ENCODE results near the gene NSRP1. TPM values are rescaled to one million over a fixed set of nuclear protein-coding genes. Genes with fewer than 3 reads are reported as not detected.
"Not testable (repeated sequence)": the region's sequence is repeated elsewhere in the genome, so short reads cannot be mapped to it uniquely, and the experiment has no call there.

NSRP1 gene
- polyA plus RNA-seq, 1 experiment = 6.9 TPM

DNA sequence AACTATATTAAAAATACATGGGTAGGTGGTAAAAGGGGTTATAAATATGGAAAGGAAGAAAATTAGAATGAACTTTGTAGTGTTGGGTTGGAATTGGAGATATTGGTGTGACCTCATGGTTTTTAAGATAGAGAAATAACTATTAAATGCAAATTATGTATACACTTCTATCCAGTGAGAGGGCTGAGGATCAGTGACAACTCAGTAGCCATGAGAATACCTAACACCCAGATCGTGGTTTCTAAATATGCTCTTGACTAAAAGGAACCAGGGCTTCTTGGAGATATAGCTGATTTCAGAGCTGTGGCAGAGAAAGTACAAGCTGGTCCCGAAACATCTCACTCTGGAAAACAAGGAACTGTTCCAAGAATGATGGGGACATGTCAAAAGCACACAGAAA is 74.5 kb downstream of the NSRP1 start:
- H3K27me3 ChIP-seq (ENCODE audit: control insufficient read depth, insufficient read depth, low read length) = no peaks in the 10 kb centered on the region
- H3K4me3 ChIP-seq (ENCODE audit: low read depth, low read length) = no peak overlapping the region
- no peaks in the 10 kb centered on the region for H3K36me3 ChIP-seq (ENCODE audit: control insufficient read depth, insufficient read depth, low read length)
- POLR2A ChIA-PET = no interaction called here
- CTCF ChIA-PET = interaction anchor here (0.8 to 1.4 kb wide), 2 partner anchors 15 to 65 kb away, joined by 3 to 4 read pairs; no protein-coding TSS in a partner anchor
- DNase-seq (ENCODE audit: low read depth) = no peak
- TF ChIP-seq, protein P1, sequence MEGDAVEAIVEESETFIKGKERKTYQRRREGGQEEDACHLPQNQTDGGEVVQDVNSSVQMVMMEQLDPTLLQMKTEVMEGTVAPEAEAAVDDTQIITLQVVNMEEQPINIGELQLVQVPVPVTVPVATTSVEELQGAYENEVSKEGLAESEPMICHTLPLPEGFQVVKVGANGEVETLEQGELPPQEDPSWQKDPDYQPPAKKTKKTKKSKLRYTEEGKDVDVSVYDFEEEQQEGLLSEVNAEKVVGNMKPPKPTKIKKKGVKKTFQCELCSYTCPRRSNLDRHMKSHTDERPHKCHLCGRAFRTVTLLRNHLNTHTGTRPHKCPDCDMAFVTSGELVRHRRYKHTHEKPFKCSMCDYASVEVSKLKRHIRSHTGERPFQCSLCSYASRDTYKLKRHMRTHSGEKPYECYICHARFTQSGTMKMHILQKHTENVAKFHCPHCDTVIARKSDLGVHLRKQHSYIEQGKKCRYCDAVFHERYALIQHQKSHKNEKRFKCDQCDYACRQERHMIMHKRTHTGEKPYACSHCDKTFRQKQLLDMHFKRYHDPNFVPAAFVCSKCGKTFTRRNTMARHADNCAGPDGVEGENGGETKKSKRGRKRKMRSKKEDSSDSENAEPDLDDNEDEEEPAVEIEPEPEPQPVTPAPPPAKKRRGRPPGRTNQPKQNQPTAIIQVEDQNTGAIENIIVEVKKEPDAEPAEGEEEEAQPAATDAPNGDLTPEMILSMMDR (IDR thresholded peaks at IDR 0.05; ENCODE audit: insufficient read depth, low read depth, low read length) = no peak

DNA sequence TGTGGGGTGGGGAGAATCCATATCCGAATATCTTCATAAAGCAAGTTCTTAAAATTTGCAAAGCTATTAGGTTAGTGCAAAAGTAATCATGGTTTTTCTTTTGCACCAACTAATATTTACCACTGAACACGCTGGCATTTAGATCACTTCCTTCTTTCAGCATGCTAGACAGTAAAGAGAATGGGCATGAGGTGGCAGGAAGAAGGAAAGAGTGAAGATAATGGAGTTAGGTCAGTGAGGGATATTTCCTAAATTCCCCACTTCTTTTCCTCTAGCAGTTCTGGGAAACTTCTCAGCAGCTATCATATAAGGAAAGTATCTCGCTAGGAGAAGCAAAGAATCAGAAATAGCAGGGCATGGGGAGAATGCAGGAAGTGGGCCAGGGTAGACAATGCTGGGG is 79.9 kb downstream of the NSRP1 start:
- Histone ChIP-seq H3K4me3 (ENCODE audit: low read depth, low read length) (no peak overlapping the region), H3K36me3 (ENCODE audit: control insufficient read depth, insufficient read depth, low read length) (no peaks in the 10 kb centered on the region), H3K27me3 (ENCODE audit: control insufficient read depth, insufficient read depth, low read length) (no peaks in the 10 kb centered on the region)
- POLR2A ChIA-PET = no interaction called here
- CTCF ChIA-PET = no interaction called here
- no peak for DNase-seq (ENCODE audit: low read depth)
- TF ChIP-seq, protein P1 (IDR thresholded peaks at IDR 0.05; ENCODE audit: insufficient read depth, low read depth, low read length) = no peak

DNA sequence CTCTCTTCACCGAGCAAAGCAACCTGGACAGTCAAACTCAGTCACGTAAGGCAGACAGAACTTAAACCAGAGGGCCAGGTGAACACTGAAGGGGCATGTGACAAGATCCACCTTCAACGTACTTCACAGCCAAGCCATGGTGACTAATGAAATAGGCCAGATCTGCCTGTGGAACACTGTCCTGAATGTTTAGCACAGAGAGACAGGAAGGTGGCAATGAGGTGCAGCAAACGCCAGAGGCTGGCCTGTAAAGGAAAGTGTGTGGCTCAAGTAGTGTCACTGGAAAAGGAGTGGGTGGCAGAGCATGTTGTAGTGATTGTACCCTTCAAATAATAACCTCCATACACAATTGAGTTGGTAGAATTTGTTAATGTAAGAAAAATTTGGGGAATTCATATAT is 80.8 kb downstream of the NSRP1 start:
- POLR2A ChIA-PET = no interaction called here
- no peaks in the 10 kb centered on the region for H3K27me3 ChIP-seq (ENCODE audit: control insufficient read depth, insufficient read depth, low read length)
- CTCF ChIA-PET = no interaction called here
- H3K4me3 ChIP-seq (ENCODE audit: low read depth, low read length) = no peak overlapping the region
- H3K36me3 ChIP-seq (ENCODE audit: control insufficient read depth, insufficient read depth, low read length) = no peaks in the 10 kb centered on the region
- TF ChIP-seq, protein P1 (IDR thresholded peaks at IDR 0.05; ENCODE audit: insufficient read depth, low read depth, low read length) = no peak
- no peak for DNase-seq (ENCODE audit: low read depth)

DNA sequence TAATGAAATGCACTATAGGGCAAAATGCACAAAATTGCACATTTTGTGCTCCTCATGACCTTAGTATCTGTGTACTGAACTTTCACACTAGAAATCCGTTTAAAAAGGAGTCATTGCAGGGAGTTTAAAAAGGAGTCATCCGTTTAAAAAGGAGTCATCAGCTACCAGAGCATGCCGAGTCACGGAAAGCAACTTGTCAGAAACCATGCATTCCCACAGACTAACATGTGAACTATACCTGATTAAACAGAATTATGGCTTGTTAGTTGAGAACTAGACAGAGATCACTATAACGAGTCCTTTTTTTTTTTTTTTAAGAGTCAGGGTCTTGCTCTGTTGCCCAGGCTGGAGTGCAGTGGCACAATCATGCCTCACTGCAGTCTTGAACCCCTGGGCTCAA is 83.0 kb downstream of the NSRP1 start:
- CTCF ChIA-PET = interaction anchor here (0.6 kb wide), 1 partner anchor 390 kb away, joined by 8 read pairs; no protein-coding TSS in a partner anchor
- TF ChIP-seq, protein P1 (IDR thresholded peaks at IDR 0.05; ENCODE audit: insufficient read depth, low read depth, low read length) = no peak
- Histone ChIP-seq H3K27me3 (ENCODE audit: control insufficient read depth, insufficient read depth, low read length) (no peaks in the 10 kb centered on the region), H3K36me3 (ENCODE audit: control insufficient read depth, insufficient read depth, low read length) (no peaks in the 10 kb centered on the region), H3K4me3 (ENCODE audit: low read depth, low read length) (no peak overlapping the region)
- DNase-seq (ENCODE audit: low read depth) = no peak
- POLR2A ChIA-PET = no interaction called here

DNA sequence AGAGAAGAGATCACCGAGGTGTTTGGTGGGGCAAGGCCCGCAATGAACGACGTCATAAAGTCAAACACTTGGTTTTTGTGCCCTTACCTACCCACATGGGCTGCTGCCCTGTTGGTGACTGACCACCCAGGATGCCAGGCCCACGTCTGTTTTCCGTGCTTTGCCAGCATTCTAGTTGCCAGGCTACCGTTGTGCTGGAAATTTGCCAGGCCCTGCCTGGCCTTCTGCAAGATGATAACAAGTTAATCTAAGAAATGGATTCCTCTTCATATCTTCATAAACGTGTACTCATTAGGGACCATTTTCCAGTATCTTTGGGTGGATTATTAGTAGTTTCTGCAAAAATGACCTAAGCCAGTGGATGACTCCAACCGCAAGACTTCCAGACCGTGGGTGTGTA is 83.5 kb downstream of the NSRP1 start:
- no peaks in the 10 kb centered on the region for H3K36me3 ChIP-seq (ENCODE audit: control insufficient read depth, insufficient read depth, low read length)
- no peaks in the 10 kb centered on the region for H3K27me3 ChIP-seq (ENCODE audit: control insufficient read depth, insufficient read depth, low read length)
- no peak for DNase-seq (ENCODE audit: low read depth)
- no peak overlapping the region for H3K4me3 ChIP-seq (ENCODE audit: low read depth, low read length)
- TF ChIP-seq, protein P1 (IDR thresholded peaks at IDR 0.05; ENCODE audit: insufficient read depth, low read depth, low read length) = no peak
- ChIA-PET CTCF (no interaction called here), POLR2A (no interaction called here)

DNA sequence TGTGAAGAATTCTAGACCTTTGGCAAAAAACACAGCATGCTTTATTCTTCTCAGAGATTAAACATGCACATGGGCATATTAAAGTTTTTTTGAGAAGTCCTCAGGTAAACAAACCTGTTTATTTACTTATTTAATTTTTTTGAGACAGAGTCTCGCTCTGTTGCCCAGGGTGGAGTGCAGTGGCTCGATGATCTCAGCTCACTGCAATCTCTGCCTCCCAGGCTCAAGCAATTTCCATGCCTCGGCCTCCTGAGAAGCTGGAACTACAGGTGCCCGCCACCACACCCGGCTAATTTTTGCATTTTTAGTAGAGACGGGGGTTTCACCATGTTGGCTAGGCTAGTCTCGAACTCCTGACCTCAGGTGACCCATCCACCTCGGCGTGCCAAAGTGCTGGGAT is 84.0 kb downstream of the NSRP1 start:
- H3K36me3 ChIP-seq (ENCODE audit: control insufficient read depth, insufficient read depth, low read length); POLR2A ChIA-PET; DNase-seq (ENCODE audit: low read depth); H3K4me3 ChIP-seq (ENCODE audit: low read depth, low read length); H3K27me3 ChIP-seq (ENCODE audit: control insufficient read depth, insufficient read depth, low read length); CTCF ChIA-PET: not testable (repeated sequence)

All from BJ (cell line).